H1 (cell line): ENCODE data around the gene FAU.

Experiments
- CREB1 ChIP-seq: IDR thresholded peaks from 2 replicates; pipeline ENCODE4 v1.6.1; 2012; ENCODE audit warnings: inconsistent platforms
- CTCF ChIP-seq, 3 experiments: IDR thresholded peaks; 1 replicate in 2 of 3; 2 replicates in 1 of 3; pipeline versions ENCODE4 v1.5.1 to v1.6.1; 2011; ENCODE audit warnings: low read length in 3 of 3, mild to moderate bottlenecking in 3 of 3, inconsistent platforms in 2 of 3, low read depth in 1 of 3, moderate library complexity in 1 of 3; ENCODE audit not compliant: insufficient read depth in 1 of 3; ENCODE audit errors: control extremely low read depth in 1 of 3
- KDM5A ChIP-seq: fragments of 200-600 bp; IDR thresholded peaks from 2 replicates; pipeline ENCODE4 v1.7.1; 2012; ENCODE audit warnings: mild to moderate bottlenecking, low read length, inconsistent platforms, mixed read lengths
- POLR2A ChIP-seq, 2 experiments: IDR thresholded peaks; 1 replicate in 1 of 2; 2 replicates in 1 of 2; pipeline ENCODE4 v1.6.1; 2011; ENCODE audit warnings: low read depth in 2 of 2, low read length in 2 of 2, mild to moderate bottlenecking in 2 of 2; ENCODE audit errors: control extremely low read depth in 1 of 2
- SP2 ChIP-seq: IDR thresholded peaks from 2 replicates; pipeline ENCODE4 v1.6.1; 2012; ENCODE audit warnings: mild to moderate bottlenecking, low read length, inconsistent platforms
- TAF1 ChIP-seq: IDR thresholded peaks from 2 replicates; pipeline ENCODE4 v1.6.1; 2011; ENCODE audit warnings: mild to moderate bottlenecking, low read depth, low read length
- YY1 ChIP-seq: IDR thresholded peaks from 2 replicates; pipeline ENCODE4 v1.6.1; 2011; ENCODE audit warnings: low read depth, mild to moderate bottlenecking, low read length
- TF ChIP-seq, protein P1 (sequence below): IDR thresholded peaks from 2 replicates; pipeline ENCODE4 v1.6.1; 2012; ENCODE audit warnings: inconsistent platforms

- TF ChIP-seq CREB1 = no peak
- TF ChIP-seq YY1 = no peak
- no peak for TF ChIP-seq TAF1
- no peak for TF ChIP-seq CTCF (IDR thresholded peaks at IDR 0.05; ENCODE audit: control extremely low read depth in 1 of 3, insufficient read depth in 1 of 3, low read depth in 1 of 3, low read length in 3 of 3)
- TF ChIP-seq, protein P1, sequence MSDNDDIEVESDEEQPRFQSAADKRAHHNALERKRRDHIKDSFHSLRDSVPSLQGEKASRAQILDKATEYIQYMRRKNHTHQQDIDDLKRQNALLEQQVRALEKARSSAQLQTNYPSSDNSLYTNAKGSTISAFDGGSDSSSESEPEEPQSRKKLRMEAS = no peak
- TF ChIP-seq POLR2A (IDR thresholded peaks at IDR 0.05; ENCODE audit: control extremely low read depth in 1 of 2, low read depth in 2 of 2, low read length in 2 of 2) = no peak
- TF ChIP-seq KDM5A = no peak
- no peak for TF ChIP-seq SP2
These were observed 19.5 kb downstream of the FAU start for GRCh38 chr11:65102142-65103095.
